Activated CD4-positive, alpha-beta memory T cell treated with anti-CD3 and anti-CD28 coated beads for 36 hours (primary cell): ENCODE results near the gene SLC25A51. TPM values are rescaled to one million over a fixed set of nuclear protein-coding genes. Genes with fewer than 3 reads are reported as not detected.
"Not testable (repeated sequence)": the region's sequence is repeated elsewhere in the genome, so short reads cannot be mapped to it uniquely, and the experiment has no call there.

ENCODE experiments used
- CTCF ChIA-PET: fragments of 350-600 bp; sonication (Branson Sonifier 250); formaldehyde crosslinking; loops from one replicate; lab custom pipeline; 2021; ENCODE audit warnings: antibody characterized with exemption, inconsistent platforms; lab: Charles Lee
- POLR2A ChIA-PET: fragments of 350-600 bp; sonication (Branson Sonifier 250); formaldehyde crosslinking; loops from one replicate; lab custom pipeline; 2021; ENCODE audit warnings: antibody characterized with exemption; lab: Charles Lee
- DNase-seq: peaks from one replicate; pipeline ENCODE4 v3.0.0-alpha.2; 2020
- H3K27ac Mint-ChIP-seq: one replicate; pipeline ENCODE4 v1.8.0; 2021; ENCODE audit warnings: mixed read lengths
- H3K27me3 Mint-ChIP-seq: one replicate; pipeline ENCODE4 v1.8.0; 2021; ENCODE audit warnings: mixed read lengths
- H3K36me3 Mint-ChIP-seq: one replicate; pipeline ENCODE4 v1.8.0; 2021; ENCODE audit warnings: mixed read lengths
- H3K4me1 Mint-ChIP-seq: one replicate; pipeline ENCODE4 v1.8.0; 2021; ENCODE audit warnings: low read depth, mixed read lengths
- H3K4me3 Mint-ChIP-seq: one replicate; pipeline ENCODE4 v1.8.0; 2021; ENCODE audit warnings: mild to moderate bottlenecking, mixed read lengths
- H3K9me3 Mint-ChIP-seq: one replicate; pipeline ENCODE4 v1.8.0; 2021; ENCODE audit warnings: mixed read lengths
- intact Hi-C: fragments of 100-400 bp; cut with micrococcal nuclease; formaldehyde crosslinking; loops from one replicate; pipeline ENCODE4 v1.15.1; 2023
- total RNA-seq, 2 experiments: library from RNA; stranded (reverse); gene quantifications; one replicate each; pipeline ENCODE4 v1.2.3, GENCODE V29; 2021

The SLC25A51 gene
- total RNA-seq, 2 experiments from 2014 or later: 24.0 to 25.8 TPM

- intact Hi-C loops: loop anchor here (10.0 kb wide), 1 partner anchor 448 kb away; no protein-coding TSS in a partner anchor
- Mint-ChIP-seq H3K27ac (no peak overlapping the region), H3K4me3 (no peak overlapping the region), H3K27me3 (no peaks in the 10 kb centered on the region), H3K4me1 (no peaks in the 10 kb centered on the region), H3K9me3 (no peaks in the 10 kb centered on the region), H3K36me3 (no peaks in the 10 kb centered on the region)
- CTCF ChIA-PET: interaction anchor here (0.9 kb wide), 1 partner anchor 243 kb away, joined by 3 read pairs; no protein-coding TSS in a partner anchor
- no peak for DNase-seq
- POLR2A ChIA-PET: no interaction called here
These were observed 12.8 kb upstream of the SLC25A51 start for GRCh38 chr9:37916471-37917312.

GRCh38 chr9:37915911-37916470 lies 12.1 kb upstream of the SLC25A51 start:
- ChIA-PET CTCF (interaction anchor here (0.9 to 6.3 kb wide), 5 partner anchors 12 to 517 kb away, joined by 3 to 107 read pairs (median 32); no protein-coding TSS in a partner anchor), POLR2A (no interaction called here)
- H3K4me1 Mint-ChIP-seq: no peaks in the 10 kb centered on the region
- H3K27ac Mint-ChIP-seq: no peak overlapping the region
- H3K27me3 Mint-ChIP-seq: no peaks in the 10 kb centered on the region
- no peak for DNase-seq
- H3K9me3 Mint-ChIP-seq: no peaks in the 10 kb centered on the region
- H3K4me3 Mint-ChIP-seq: no peak overlapping the region
- intact Hi-C loops: loop anchor here (10.0 kb wide), 1 partner anchor 449 kb away; no protein-coding TSS in a partner anchor
- no peaks in the 10 kb centered on the region for H3K36me3 Mint-ChIP-seq

GRCh38 chr9:37914701-37915358 lies 10.9 kb upstream of the SLC25A51 start:
- Mint-ChIP-seq H3K4me3 (no peak overlapping the region), H3K27ac (no peak overlapping the region), H3K9me3 (no peaks in the 10 kb centered on the region), H3K27me3 (no peaks in the 10 kb centered on the region), H3K36me3 (no peaks in the 10 kb centered on the region), H3K4me1 (no peaks in the 10 kb centered on the region)
- POLR2A ChIA-PET: no interaction called here
- no peak for DNase-seq
- CTCF ChIA-PET: interaction anchor here (0.9 to 6.3 kb wide), 17 partner anchors 10 to 519 kb away, joined by 3 to 107 read pairs (median 5); partner anchors contain the start of genes ALDH1B1 and SLC25A51
- intact Hi-C loops: loop anchor here (5.0 to 10.0 kb wide), 2 partner anchors 172 to 450 kb away; no protein-coding TSS in a partner anchor

GRCh38 chr9:37914154-37914551 lies 10.2 kb upstream of the SLC25A51 start:
- no peak overlapping the region for H3K27ac Mint-ChIP-seq
- no peaks in the 10 kb centered on the region for H3K9me3 Mint-ChIP-seq
- H3K4me3 Mint-ChIP-seq: no peak overlapping the region
- no peaks in the 10 kb centered on the region for H3K27me3 Mint-ChIP-seq
- POLR2A ChIA-PET: interaction anchor here (0.9 kb wide), 1 partner anchor 20 kb away, joined by 3 read pairs; no protein-coding TSS in a partner anchor
- H3K36me3 Mint-ChIP-seq: no peaks in the 10 kb centered on the region
- H3K4me1 Mint-ChIP-seq: no peaks in the 10 kb centered on the region
- CTCF ChIA-PET: interaction anchor here (0.6 to 6.3 kb wide), 42 partner anchors 10 to 758 kb away, joined by 3 to 107 read pairs (median 4); partner anchors contain the start of genes ALDH1B1, SHB and SLC25A51
- no peak for DNase-seq
- intact Hi-C loops: loop anchor here (5.0 to 10.0 kb wide), 2 partner anchors 173 to 451 kb away; no protein-coding TSS in a partner anchor

- ChIA-PET CTCF (interaction anchor here (0.6 to 6.3 kb wide), 48 partner anchors 11 to 856 kb away, joined by 3 to 107 read pairs (median 4); partner anchors contain the start of genes ALDH1B1, SHB and SLC25A51), POLR2A (interaction anchor here (0.9 kb wide), 1 partner anchor 20 kb away, joined by 3 read pairs; no protein-coding TSS in a partner anchor)
- H3K9me3 Mint-ChIP-seq: no peaks in the 10 kb centered on the region
- no peak overlapping the region for H3K4me3 Mint-ChIP-seq
- no peaks in the 10 kb centered on the region for H3K36me3 Mint-ChIP-seq
- no peaks in the 10 kb centered on the region for H3K4me1 Mint-ChIP-seq
- intact Hi-C loops: loop anchor here (1.0 to 10.0 kb wide), 5 partner anchors 174 to 520 kb away; no protein-coding TSS in a partner anchor
- peak; percentile 88 for DNase-seq
- no peaks in the 10 kb centered on the region for H3K27me3 Mint-ChIP-seq
- no peak overlapping the region for H3K27ac Mint-ChIP-seq
These were observed 9.7 kb upstream of the SLC25A51 start for GRCh38 chr9:37913480-37914153.

GRCh38 chr9:37911271-37911681 lies 7.3 kb upstream of the SLC25A51 start:
- no peaks in the 10 kb centered on the region for H3K27me3 Mint-ChIP-seq
- intact Hi-C loops: loop anchor here (5.0 to 10.0 kb wide), 2 partner anchors 176 to 454 kb away; no protein-coding TSS in a partner anchor
- H3K27ac Mint-ChIP-seq: no peak overlapping the region
- ChIA-PET CTCF (interaction anchor here (0.9 to 6.3 kb wide), 4 partner anchors 157 to 761 kb away, joined by 3 to 107 read pairs (median 44); partner anchors contain the start of gene SHB), POLR2A (no interaction called here)
- H3K4me1 Mint-ChIP-seq: no peaks in the 10 kb centered on the region
- no peak for DNase-seq
- H3K36me3 Mint-ChIP-seq: no peaks in the 10 kb centered on the region
- no peaks in the 10 kb centered on the region for H3K9me3 Mint-ChIP-seq
- no peak overlapping the region for H3K4me3 Mint-ChIP-seq

GRCh38 chr9:37910271-37910670 lies 6.3 kb upstream of the SLC25A51 start:
- Mint-ChIP-seq H3K4me3 (no peak overlapping the region), H3K27me3 (no peaks in the 10 kb centered on the region), H3K27ac (no peak overlapping the region), H3K9me3 (no peaks in the 10 kb centered on the region), H3K36me3 (no peaks in the 10 kb centered on the region), H3K4me1 (no peaks in the 10 kb centered on the region)
- ChIA-PET CTCF (interaction anchor here (6.1 to 6.3 kb wide), 2 partner anchors 178 to 251 kb away, joined by 86 to 107 read pairs; no protein-coding TSS in a partner anchor), POLR2A (no interaction called here)
- DNase-seq: no peak
- intact Hi-C loops: loop anchor here (5.0 to 10.0 kb wide), 2 partner anchors 177 to 455 kb away; no protein-coding TSS in a partner anchor

- CTCF ChIA-PET: interaction anchor here (6.1 to 6.3 kb wide), 2 partner anchors 178 to 251 kb away, joined by 86 to 107 read pairs; no protein-coding TSS in a partner anchor
- intact Hi-C loops: loop anchor here (5.0 to 10.0 kb wide), 3 partner anchors 75 to 455 kb away; no protein-coding TSS in a partner anchor
These were observed 5.9 kb upstream of the SLC25A51 start for GRCh38 chr9:37909836-37910235.

GRCh38 chr9:37909326-37909725 lies 5.4 kb upstream of the SLC25A51 start:
- H3K4me1 Mint-ChIP-seq: peaks cover 5% of the 10 kb centered on the region
- no peak overlapping the region for H3K4me3 Mint-ChIP-seq
- no peak overlapping the region for H3K27ac Mint-ChIP-seq
- ChIA-PET POLR2A (interaction anchor here (0.6 kb wide), 1 partner anchor 84 kb away, joined by 3 read pairs; no protein-coding TSS in a partner anchor), CTCF (interaction anchor here (1.1 kb wide), 1 partner anchor 167 kb away, joined by 3 read pairs; no protein-coding TSS in a partner anchor)
- no peaks in the 10 kb centered on the region for H3K36me3 Mint-ChIP-seq
- H3K9me3 Mint-ChIP-seq: no peaks in the 10 kb centered on the region
- H3K27me3 Mint-ChIP-seq: no peaks in the 10 kb centered on the region
- no peak for DNase-seq
- intact Hi-C loops: loop anchor here (10.0 kb wide), 1 partner anchor 75 kb away; no protein-coding TSS in a partner anchor

More at GRCh38 chr9:37909836-37910235, 5.9 kb upstream of the SLC25A51 start:
- DNase-seq, POLR2A ChIA-PET, H3K27me3 Mint-ChIP-seq, H3K27ac Mint-ChIP-seq, H3K4me1 Mint-ChIP-seq, H3K9me3 Mint-ChIP-seq, H3K36me3 Mint-ChIP-seq, H3K4me3 Mint-ChIP-seq: not testable (repeated sequence)

GRCh38 chr9:37908698-37909186 lies 4.8 kb upstream of the SLC25A51 start:
- no peak for DNase-seq
- H3K9me3 Mint-ChIP-seq: no peaks in the 10 kb centered on the region
- no peak overlapping the region for H3K4me3 Mint-ChIP-seq
- ChIA-PET CTCF (interaction anchor here (1.1 to 1.9 kb wide), 2 partner anchors 168 to 179 kb away, joined by 3 to 7 read pairs; no protein-coding TSS in a partner anchor), POLR2A (interaction anchor here (0.6 kb wide), 1 partner anchor 85 kb away, joined by 3 read pairs; no protein-coding TSS in a partner anchor)
- no peaks in the 10 kb centered on the region for H3K27me3 Mint-ChIP-seq
- no peak overlapping the region for H3K27ac Mint-ChIP-seq
- H3K36me3 Mint-ChIP-seq: no peaks in the 10 kb centered on the region
- intact Hi-C loops: loop anchor here (10.0 kb wide), 1 partner anchor 74 kb away; no protein-coding TSS in a partner anchor
- peaks cover 6% of the 10 kb centered on the region for H3K4me1 Mint-ChIP-seq
